ENCODE results near the gene XYLT2. TPM values are rescaled to one million over a fixed set of nuclear protein-coding genes. Genes with fewer than 3 reads are reported as not detected.

Gene XYLT2
- total RNA-seq, 1 experiment from 2014 or later = 39.7 TPM

GRCh38 chr17:50389534-50389933, 43.6 kb downstream of the XYLT2 start:
- Mint-ChIP-seq H3K36me3 (peaks cover 85% of the 10 kb centered on the region), H3K4me3 (no peak overlapping the region), H3K4me1 (no peaks in the 10 kb centered on the region), H3K9me3 (no peaks in the 10 kb centered on the region), H3K27me3 (ENCODE audit: low read depth) (no peaks in the 10 kb centered on the region; the same call in 1 of the 2 replicates), H3K27ac (no peak overlapping the region)
- ChIA-PET CTCF (interaction anchor here (1.5 to 1.8 kb wide), 2 partner anchors 8 to 27 kb away, joined by 5 read pairs; partner anchors contain the start of gene LRRC59), POLR2A (no interaction called here)
- TF ChIP-seq ZNF671 (CRISPR knock-in tag; IDR thresholded peaks at IDR 0.05) (no peak), ESRRA (CRISPR knock-in tag; IDR thresholded peaks at IDR 0.05; ENCODE audit: borderline replicate concordance) (no peak), E2F5 (CRISPR knock-in tag; IDR thresholded peaks at IDR 0.05) (no peak), ZNF121 (CRISPR knock-in tag; IDR thresholded peaks at IDR 0.05) (no peak), SMAD4 (CRISPR knock-in tag; IDR thresholded peaks at IDR 0.05) (no peak), ZNF532 (CRISPR knock-in tag; IDR thresholded peaks at IDR 0.05; ENCODE audit: borderline replicate concordance) (no peak), ZNF396 (CRISPR knock-in tag; IDR thresholded peaks at IDR 0.05; ENCODE audit: borderline replicate concordance) (no peak), ZNF416 (CRISPR knock-in tag; IDR thresholded peaks at IDR 0.05) (no peak), TEAD4 (CRISPR knock-in tag; IDR thresholded peaks at IDR 0.05) (no peak), ARID4B (CRISPR knock-in tag; IDR thresholded peaks at IDR 0.05; ENCODE audit: borderline replicate concordance) (no peak)
- DNase-seq (ENCODE audit: low spot score) = no peak
- ATAC-seq = no peak

- CTCF ChIA-PET = interaction anchor here (0.6 kb wide), 1 partner anchor 299 kb away, joined by 3 read pairs; no protein-coding TSS in a partner anchor
Observed at GRCh38 chr17:50392621-50393020, 46.7 kb downstream of the XYLT2 start.

More at GRCh38 chr17:50392621-50393020, 46.7 kb downstream of the XYLT2 start:
- POLR2A ChIA-PET = no interaction called here
- Mint-ChIP-seq H3K27ac (no peak overlapping the region), H3K36me3 (peaks cover 65% of the 10 kb centered on the region), H3K4me1 (peaks cover 7% of the 10 kb centered on the region), H3K9me3 (no peaks in the 10 kb centered on the region), H3K4me3 (no peak overlapping the region), H3K27me3 (ENCODE audit: low read depth) (no peaks in the 10 kb centered on the region; the same call in 1 of the 2 replicates)
- ATAC-seq (no peak), DNase-seq (ENCODE audit: low spot score) (no peak)
- no peak for TF ChIP-seq GABPB1 (CRISPR knock-in tag; IDR thresholded peaks at IDR 0.05)
- TF ChIP-seq ATF1 (CRISPR knock-in tag; IDR thresholded peaks at IDR 0.05) = no peak
- TF ChIP-seq PRRX2 (CRISPR knock-in tag; IDR thresholded peaks at IDR 0.05) = no peak
- no peak for TF ChIP-seq ZNF425 (CRISPR knock-in tag; conservative IDR thresholded peaks at IDR 0.05)
- no peak for TF ChIP-seq MLX (CRISPR knock-in tag; IDR thresholded peaks at IDR 0.05)
- TF ChIP-seq FOXK1 (CRISPR knock-in tag; IDR thresholded peaks at IDR 0.05) = no peak
- TF ChIP-seq CREM (CRISPR knock-in tag; IDR thresholded peaks at IDR 0.05) = no peak
- TF ChIP-seq ZNF219 (CRISPR knock-in tag; IDR thresholded peaks at IDR 0.05; ENCODE audit: borderline replicate concordance) = no peak
- no peak for TF ChIP-seq ZNF121 (CRISPR knock-in tag; IDR thresholded peaks at IDR 0.05)
- TF ChIP-seq MYBL2 (CRISPR knock-in tag; IDR thresholded peaks at IDR 0.05) = no peak
- no peak for TF ChIP-seq NFYB (CRISPR knock-in tag; conservative IDR thresholded peaks at IDR 0.05; ENCODE audit: low read depth)
- TF ChIP-seq JAZF1 (CRISPR knock-in tag; IDR thresholded peaks at IDR 0.05) = no peak
